SK-N-SH (cell line): ENCODE results near the gene RNFT2. TPM values are rescaled to one million over a fixed set of nuclear protein-coding genes. Genes with fewer than 3 reads are reported as not detected.

Experiments used
- CTCF ChIA-PET: fragments of 300-600, 350-600 bp; formaldehyde crosslinking; extraction: SDS; loops from one replicate; lab custom pipeline; 2021; lab: Yijun Ruan, JAX
- POLR2A ChIA-PET: fragments of 350-600 bp; sonication (Branson Sonifier 250); formaldehyde crosslinking; extraction: SDS; loops from one replicate; lab custom pipeline; 2020; ENCODE audit warnings: antibody characterized with exemption, inconsistent platforms; lab: Yijun Ruan, JAX
- DNase-seq: peaks from one replicate; pipeline ENCODE4 v3.0.0; 2012
- H2AFZ ChIP-seq: fragments of 200-600 bp; sonication (generic); 2 replicates; pipeline ENCODE4 v1.8.1; 2016; ENCODE audit warnings: antibody characterized with exemption, mild to moderate bottlenecking, low read depth
- H3F3A ChIP-seq: fragments of 200-600 bp; sonication (generic); replicated peaks from 2 replicates; pipeline ENCODE3; 2016; ENCODE audit warnings: antibody characterized with exemption, mild to moderate bottlenecking; ENCODE audit not compliant: insufficient read depth
- H3K27ac ChIP-seq, 2 experiments: fragments of 200-500 bp in 1 of 2; fragments of 200-600 bp in 1 of 2; sonication (Bioruptor generic) in 1 of 2; sonication (generic), shearing (Covaris generic) in 1 of 2; 2 replicates each; pipeline versions ENCODE4 v1.5.1 to v1.6.1; 2014 to 2016; ENCODE audit warnings: low read depth in 2 of 2, inconsistent platforms in 1 of 2, low read length in 1 of 2, mild to moderate bottlenecking in 1 of 2, mixed read lengths in 1 of 2
- H3K27me3 ChIP-seq: fragments of 200-600 bp; sonication (generic), shearing (Covaris generic); 2 replicates; pipeline ENCODE4 v1.6.1; 2016; ENCODE audit warnings: mixed run types; ENCODE audit not compliant: insufficient read depth
- H3K36me3 ChIP-seq, 2 experiments: fragments of 200-500 bp in 1 of 2; fragments of 200-600 bp in 1 of 2; sonication (Bioruptor generic) in 1 of 2; sonication (generic) in 1 of 2; replicated peaks in 1 of 2; 2 replicates each; pipeline versions ENCODE3 to v1.5.1; 2014 to 2016; ENCODE audit warnings: low read length in 1 of 2, mild to moderate bottlenecking in 1 of 2; ENCODE audit not compliant: insufficient read depth in 2 of 2, control insufficient read depth in 1 of 2
- H3K4me1 ChIP-seq, 2 experiments: fragments of 200-500 bp in 1 of 2; fragments of 200-600 bp in 1 of 2; sonication (Bioruptor generic) in 1 of 2; sonication (generic), shearing (Covaris generic) in 1 of 2; 2 replicates each; pipeline versions ENCODE4 v1.5.1 to v1.6.1; 2014 to 2016; ENCODE audit warnings: low read depth in 1 of 2, low read length in 1 of 2, mixed run types in 1 of 2; ENCODE audit not compliant: insufficient read depth in 2 of 2, control insufficient read depth in 1 of 2
- H3K4me2 ChIP-seq: fragments of 200-600 bp; sonication (generic), shearing (Covaris generic); 2 replicates; pipeline ENCODE4 v1.6.1; 2017; ENCODE audit warnings: mixed run types
- H3K4me3 ChIP-seq, 2 experiments: fragments of 200-500 bp in 1 of 2; fragments of 200-600 bp in 1 of 2; sonication (Bioruptor generic) in 1 of 2; sonication (generic), shearing (Covaris generic) in 1 of 2; 2 replicates each; pipeline versions ENCODE4 v1.5.1 to v1.8.1; 2014 to 2016; ENCODE audit warnings: low read depth in 2 of 2, inconsistent platforms in 1 of 2, low read length in 1 of 2, mild to moderate bottlenecking in 1 of 2, mixed read lengths in 1 of 2, moderate library complexity in 1 of 2
- H3K79me2 ChIP-seq: fragments of 200-600 bp; sonication (generic); 2 replicates; pipeline ENCODE4 v1.8.1; 2017; ENCODE audit warnings: mild to moderate bottlenecking; ENCODE audit not compliant: insufficient read depth
- H3K9ac ChIP-seq: fragments of 200-600 bp; sonication (generic); 2 replicates; pipeline ENCODE4 v1.6.1; 2017; ENCODE audit warnings: mixed run types
- H3K9me2 ChIP-seq: fragments of 200-600 bp; sonication (generic); 2 replicates; pipeline ENCODE4 v1.6.1; 2017; ENCODE audit warnings: mixed run types
- H3K9me3 ChIP-seq: fragments of 200-600 bp; sonication (generic); 2 replicates; pipeline ENCODE4 v1.6.1; 2017; ENCODE audit warnings: mixed run types, mild to moderate bottlenecking, moderate library complexity
- H4K20me1 ChIP-seq: fragments of 200-600 bp; sonication (generic); 2 replicates; pipeline ENCODE4 v1.6.1; 2017; ENCODE audit warnings: mild to moderate bottlenecking, mixed run types; ENCODE audit not compliant: insufficient read depth
- EP300 ChIP-seq, 2 experiments: IDR thresholded peaks; 2 replicates each; pipeline versions ENCODE4 v1.4.0 to v1.6.1; 2012; ENCODE audit warnings: borderline replicate concordance in 1 of 2, low read depth in 1 of 2, low read length in 1 of 2
- FOSL2 ChIP-seq: IDR thresholded peaks from 2 replicates; pipeline ENCODE4 v1.4.0; 2012; ENCODE audit warnings: low read depth, mild to moderate bottlenecking, moderate library complexity, borderline replicate concordance
- FOXJ3 ChIP-seq: sonication (generic); formaldehyde crosslinking; IDR thresholded peaks from 2 replicates; pipeline ENCODE4 v1.5.1; 2020; ENCODE audit warnings: mild to moderate bottlenecking, missing genetic modification reagents
- FOXM1 ChIP-seq: IDR thresholded peaks from 2 replicates; pipeline ENCODE4 v1.4.0; 2012; ENCODE audit warnings: low read depth, mild to moderate bottlenecking
- GATA2 ChIP-seq: sonication (generic); formaldehyde crosslinking; IDR thresholded peaks from 2 replicates; pipeline ENCODE4 v1.5.0; 2020; ENCODE audit warnings: mild to moderate bottlenecking, missing genetic modification reagents
- NFIC ChIP-seq: IDR thresholded peaks from 2 replicates; pipeline ENCODE4 v1.4.0; 2012; ENCODE audit warnings: borderline replicate concordance
- POLR2AphosphoS5 ChIP-seq: IDR thresholded peaks from 2 replicates; pipeline ENCODE4 v1.6.1; 2012; ENCODE audit warnings: low read depth, low read length
- RCOR1 ChIP-seq: fragments of 150-350 bp; IDR thresholded peaks from 2 replicates; pipeline ENCODE4 v1.6.1; 2017; ENCODE audit warnings: antibody characterized with exemption, low read length
- RFX5 ChIP-seq: IDR thresholded peaks from 2 replicates; pipeline ENCODE4 v1.6.1; 2012; ENCODE audit warnings: mild to moderate bottlenecking, improper control_type of control experiment, low read length
- SIN3A ChIP-seq: IDR thresholded peaks from 2 replicates; pipeline ENCODE4 v1.6.1; 2012; ENCODE audit warnings: low read depth, mild to moderate bottlenecking, low read length, moderate library complexity, borderline replicate concordance
- TCF12 ChIP-seq: IDR thresholded peaks from 2 replicates; pipeline ENCODE4 v1.4.0; 2012
- TEAD4 ChIP-seq: IDR thresholded peaks from 2 replicates; pipeline ENCODE4 v1.4.0; 2012; ENCODE audit warnings: mild to moderate bottlenecking, borderline replicate concordance; ENCODE audit not compliant: insufficient read depth
- WGBS: methylation state at CpG from one replicate; pipeline ENCODE4 v1.1.6; 2017; ENCODE audit warnings: low lambda C conversion rate; 5-methylcytosine and 5-hydroxymethylcytosine counted together
- polyA plus RNA-seq, 3 experiments: library from polyadenylated mRNA; depleted of rRNA; stranded (reverse); fragments of >200 nt; gene quantifications; 2 replicates each; pipeline ENCODE4 v1.2.3, GENCODE V29; 2012
- TF ChIP-seq, protein P1 (sequence below): IDR thresholded peaks from 2 replicates; pipeline ENCODE4 v1.4.0; 2012; ENCODE audit warnings: low read depth
- TF ChIP-seq, protein P2 (sequence below): IDR thresholded peaks from 2 replicates; pipeline ENCODE4 v1.6.1; 2012; ENCODE audit warnings: mild to moderate bottlenecking, low read depth, low read length, moderate library complexity
- TF ChIP-seq, protein P3 (sequence below): IDR thresholded peaks from 2 replicates; pipeline ENCODE4; 2012

RNFT2 gene
- polyA plus RNA-seq, 1 of the 3 experiments (the other 2 are of a cell fraction) = 3.8 TPM

DNA sequence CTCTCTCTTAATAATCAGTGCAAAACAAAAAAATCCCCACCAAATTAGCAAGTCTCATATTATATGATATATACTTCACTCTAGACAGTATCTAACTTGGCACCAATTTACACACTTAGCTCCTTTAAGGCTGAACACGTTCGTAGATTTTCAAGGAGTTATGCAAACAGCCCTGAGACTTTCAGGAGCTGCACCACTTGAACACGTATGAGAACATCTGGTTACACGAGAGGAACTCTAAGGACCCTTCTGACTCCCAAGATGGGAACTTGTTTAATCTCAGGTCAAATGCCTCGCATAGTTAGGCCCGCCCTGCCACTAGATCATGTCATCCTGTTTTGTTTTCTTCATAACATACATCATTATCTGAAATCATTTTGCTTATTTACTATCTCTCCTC, 10.2 kb upstream of the RNFT2 start:
- no peak overlapping the region for H3K4me3 ChIP-seq
- no peak overlapping the region for H3K27ac ChIP-seq
- no peak overlapping the region for H3K9ac ChIP-seq
- no peak overlapping the region for H2AFZ ChIP-seq
- no peaks in the 10 kb centered on the region for H3K27me3 ChIP-seq
- 79% methylated on average over 6 of the region's 6 CpGs for WGBS
- ChIA-PET CTCF (interaction anchor here (1.3 to 2.4 kb wide), 2 partner anchors 19 to 24 kb away, joined by 4 to 7 read pairs; no protein-coding TSS in a partner anchor), POLR2A (no interaction called here)
- no peaks in the 10 kb centered on the region for H3K4me1 ChIP-seq
- DNase-seq = no peak
- peaks cover 66% of the 10 kb centered on the region for H3K79me2 ChIP-seq
- H4K20me1 ChIP-seq = 0 out of 2 replicates have a peak, but pooled peaks cover 4% of the 10 kb centered on the region
- H3K36me3 ChIP-seq = peaks cover 5 to 12% of the 10 kb centered on the region in 2 experiments
- no peaks in the 10 kb centered on the region for H3F3A ChIP-seq
- TF ChIP-seq POLR2AphosphoS5 (no peak), EP300 (IDR thresholded peaks at IDR 0.05; ENCODE audit: borderline replicate concordance in 1 of 2, low read depth in 1 of 2, low read length in 1 of 2) (no peak), GATA2 (no peak), FOXM1 (no peak), RCOR1 (no peak), TCF12 (no peak), RFX5 (no peak), SIN3A (no peak), FOSL2 (no peak)
- TF ChIP-seq, protein P1, sequence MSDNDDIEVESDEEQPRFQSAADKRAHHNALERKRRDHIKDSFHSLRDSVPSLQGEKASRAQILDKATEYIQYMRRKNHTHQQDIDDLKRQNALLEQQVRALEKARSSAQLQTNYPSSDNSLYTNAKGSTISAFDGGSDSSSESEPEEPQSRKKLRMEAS = no peak
- TF ChIP-seq, protein P2, sequence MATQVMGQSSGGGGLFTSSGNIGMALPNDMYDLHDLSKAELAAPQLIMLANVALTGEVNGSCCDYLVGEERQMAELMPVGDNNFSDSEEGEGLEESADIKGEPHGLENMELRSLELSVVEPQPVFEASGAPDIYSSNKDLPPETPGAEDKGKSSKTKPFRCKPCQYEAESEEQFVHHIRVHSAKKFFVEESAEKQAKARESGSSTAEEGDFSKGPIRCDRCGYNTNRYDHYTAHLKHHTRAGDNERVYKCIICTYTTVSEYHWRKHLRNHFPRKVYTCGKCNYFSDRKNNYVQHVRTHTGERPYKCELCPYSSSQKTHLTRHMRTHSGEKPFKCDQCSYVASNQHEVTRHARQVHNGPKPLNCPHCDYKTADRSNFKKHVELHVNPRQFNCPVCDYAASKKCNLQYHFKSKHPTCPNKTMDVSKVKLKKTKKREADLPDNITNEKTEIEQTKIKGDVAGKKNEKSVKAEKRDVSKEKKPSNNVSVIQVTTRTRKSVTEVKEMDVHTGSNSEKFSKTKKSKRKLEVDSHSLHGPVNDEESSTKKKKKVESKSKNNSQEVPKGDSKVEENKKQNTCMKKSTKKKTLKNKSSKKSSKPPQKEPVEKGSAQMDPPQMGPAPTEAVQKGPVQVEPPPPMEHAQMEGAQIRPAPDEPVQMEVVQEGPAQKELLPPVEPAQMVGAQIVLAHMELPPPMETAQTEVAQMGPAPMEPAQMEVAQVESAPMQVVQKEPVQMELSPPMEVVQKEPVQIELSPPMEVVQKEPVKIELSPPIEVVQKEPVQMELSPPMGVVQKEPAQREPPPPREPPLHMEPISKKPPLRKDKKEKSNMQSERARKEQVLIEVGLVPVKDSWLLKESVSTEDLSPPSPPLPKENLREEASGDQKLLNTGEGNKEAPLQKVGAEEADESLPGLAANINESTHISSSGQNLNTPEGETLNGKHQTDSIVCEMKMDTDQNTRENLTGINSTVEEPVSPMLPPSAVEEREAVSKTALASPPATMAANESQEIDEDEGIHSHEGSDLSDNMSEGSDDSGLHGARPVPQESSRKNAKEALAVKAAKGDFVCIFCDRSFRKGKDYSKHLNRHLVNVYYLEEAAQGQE = no peak
- TF ChIP-seq, protein P3, sequence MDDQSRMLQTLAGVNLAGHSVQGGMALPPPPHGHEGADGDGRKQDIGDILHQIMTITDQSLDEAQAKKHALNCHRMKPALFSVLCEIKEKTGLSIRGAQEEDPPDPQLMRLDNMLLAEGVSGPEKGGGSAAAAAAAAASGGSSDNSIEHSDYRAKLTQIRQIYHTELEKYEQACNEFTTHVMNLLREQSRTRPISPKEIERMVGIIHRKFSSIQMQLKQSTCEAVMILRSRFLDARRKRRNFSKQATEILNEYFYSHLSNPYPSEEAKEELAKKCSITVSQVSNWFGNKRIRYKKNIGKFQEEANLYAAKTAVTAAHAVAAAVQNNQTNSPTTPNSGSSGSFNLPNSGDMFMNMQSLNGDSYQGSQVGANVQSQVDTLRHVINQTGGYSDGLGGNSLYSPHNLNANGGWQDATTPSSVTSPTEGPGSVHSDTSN = no peak
- H3K9me2 ChIP-seq = no peaks in the 10 kb centered on the region
- no peaks in the 10 kb centered on the region for H3K9me3 ChIP-seq
- no peak overlapping the region for H3K4me2 ChIP-seq

DNA sequence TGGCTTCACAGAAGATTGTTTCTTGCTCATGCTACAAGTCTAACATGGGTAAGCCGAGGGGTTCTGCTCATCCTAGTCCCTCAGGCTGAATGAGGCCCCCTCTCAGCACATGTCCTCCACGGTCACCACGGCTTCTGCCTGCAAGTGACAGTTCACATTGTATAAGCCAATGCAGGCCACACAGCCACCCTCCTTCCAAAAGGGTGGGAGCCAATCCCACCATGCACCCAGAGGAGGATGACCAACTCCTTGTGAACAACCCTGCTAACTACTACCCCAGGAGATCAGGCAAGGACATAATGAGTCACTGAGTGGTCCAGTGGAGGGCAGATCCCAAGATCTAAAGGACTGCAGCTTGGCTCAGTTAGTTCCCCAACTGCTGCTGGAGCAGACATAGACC, 6.3 kb upstream of the RNFT2 start:
- no peak for DNase-seq
- H3K9me3 ChIP-seq = no peaks in the 10 kb centered on the region
- H2AFZ ChIP-seq = no peak overlapping the region
- no peaks in the 10 kb centered on the region for H3F3A ChIP-seq
- CTCF ChIA-PET = interaction anchor here (1.4 kb wide), 1 partner anchor 23 kb away, joined by 4 read pairs; no protein-coding TSS in a partner anchor
- H3K9me2 ChIP-seq = no peaks in the 10 kb centered on the region
- H3K27ac ChIP-seq = no peak overlapping the region
- H3K4me3 ChIP-seq = no peak overlapping the region
- WGBS = 100% methylated on average over 3 of the region's 3 CpGs
- peaks cover 12 to 15% of the 10 kb centered on the region in 2 experiments for H3K36me3 ChIP-seq
- H4K20me1 ChIP-seq = no peaks in the 10 kb centered on the region
- TF ChIP-seq TEAD4 (no peak), FOXJ3 (no peak), RCOR1 (no peak), NFIC (no peak)
- H3K4me2 ChIP-seq = no peak overlapping the region
- POLR2A ChIA-PET = no interaction called here
- peaks cover 70% of the 10 kb centered on the region for H3K79me2 ChIP-seq
- peaks cover 0 to 8% of the 10 kb centered on the region in 2 experiments; a peak in 1 of 4 replicates for H3K4me1 ChIP-seq
- H3K9ac ChIP-seq = no peak overlapping the region
- H3K27me3 ChIP-seq = no peaks in the 10 kb centered on the region
